ENCODE data around the gene HASPIN. TPM values are rescaled to one million over a fixed set of nuclear protein-coding genes. Genes with fewer than 3 reads are reported as not detected.

Gene HASPIN
- total RNA-seq, 1 donor from 2014 or later = 14.8 TPM

DNA sequence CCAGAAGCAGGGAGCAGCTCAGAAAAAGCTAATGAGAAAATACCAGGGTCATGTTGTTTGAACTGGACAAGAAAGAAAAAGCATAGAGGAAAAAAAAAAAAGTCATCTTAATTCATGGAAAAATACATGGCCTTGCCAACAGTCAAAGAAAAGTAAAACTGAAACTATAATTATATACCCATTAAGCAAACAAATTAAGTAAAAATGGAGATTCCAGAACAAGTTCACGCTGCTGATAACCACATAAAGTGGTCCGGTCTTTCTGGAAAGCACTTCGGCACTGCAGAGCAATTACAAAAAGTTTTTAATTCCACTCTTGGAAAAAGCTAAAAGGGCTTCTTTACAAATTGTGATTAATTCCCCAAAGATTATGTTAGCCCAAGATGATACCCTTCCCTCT lies 15.3 kb upstream of the HASPIN start:
- DNase-seq (ENCODE audit: low spot score) = no peak
- Histone ChIP-seq H4K20me1 (ENCODE audit: low read depth) (no peaks in the 10 kb centered on the region), H3K4me1 (peaks cover 3% of the 10 kb centered on the region), H3K79me2 (ENCODE audit: low read depth) (no peaks in the 10 kb centered on the region), H3F3A (ENCODE audit: low read depth) (no peaks in the 10 kb centered on the region), H3K9me3 (ENCODE audit: low read depth) (no peaks in the 10 kb centered on the region), H3K27me3 (no peaks in the 10 kb centered on the region), H3K4me2 (no peak overlapping the region), H3K36me3 (no peaks in the 10 kb centered on the region), H3K27ac (no peak overlapping the region), H3K9ac (no peak overlapping the region), H2AFZ (replicated peaks) (no peak overlapping the region), H3K4me3 (no peak overlapping the region)
- Mint-ChIP-seq H3K27me3 (ENCODE audit: insufficient read depth, low read depth) (no peaks in the 10 kb centered on the region), H3K4me1 (peaks cover 5% of the 10 kb centered on the region), H3K36me3 (peaks cover 3% of the 10 kb centered on the region), H3K9me3 (no peaks in the 10 kb centered on the region), H3K4me3 (no peak overlapping the region), H3K27ac (no peak overlapping the region)
- TF ChIP-seq EZH2 (IDR thresholded peaks at IDR 0.05) = no peak
- no peak for TF ChIP-seq EZH2phosphoT487 (IDR thresholded peaks at IDR 0.05)
- TF ChIP-seq, protein P1, sequence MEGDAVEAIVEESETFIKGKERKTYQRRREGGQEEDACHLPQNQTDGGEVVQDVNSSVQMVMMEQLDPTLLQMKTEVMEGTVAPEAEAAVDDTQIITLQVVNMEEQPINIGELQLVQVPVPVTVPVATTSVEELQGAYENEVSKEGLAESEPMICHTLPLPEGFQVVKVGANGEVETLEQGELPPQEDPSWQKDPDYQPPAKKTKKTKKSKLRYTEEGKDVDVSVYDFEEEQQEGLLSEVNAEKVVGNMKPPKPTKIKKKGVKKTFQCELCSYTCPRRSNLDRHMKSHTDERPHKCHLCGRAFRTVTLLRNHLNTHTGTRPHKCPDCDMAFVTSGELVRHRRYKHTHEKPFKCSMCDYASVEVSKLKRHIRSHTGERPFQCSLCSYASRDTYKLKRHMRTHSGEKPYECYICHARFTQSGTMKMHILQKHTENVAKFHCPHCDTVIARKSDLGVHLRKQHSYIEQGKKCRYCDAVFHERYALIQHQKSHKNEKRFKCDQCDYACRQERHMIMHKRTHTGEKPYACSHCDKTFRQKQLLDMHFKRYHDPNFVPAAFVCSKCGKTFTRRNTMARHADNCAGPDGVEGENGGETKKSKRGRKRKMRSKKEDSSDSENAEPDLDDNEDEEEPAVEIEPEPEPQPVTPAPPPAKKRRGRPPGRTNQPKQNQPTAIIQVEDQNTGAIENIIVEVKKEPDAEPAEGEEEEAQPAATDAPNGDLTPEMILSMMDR (IDR thresholded peaks at IDR 0.05) = no peak

DNA sequence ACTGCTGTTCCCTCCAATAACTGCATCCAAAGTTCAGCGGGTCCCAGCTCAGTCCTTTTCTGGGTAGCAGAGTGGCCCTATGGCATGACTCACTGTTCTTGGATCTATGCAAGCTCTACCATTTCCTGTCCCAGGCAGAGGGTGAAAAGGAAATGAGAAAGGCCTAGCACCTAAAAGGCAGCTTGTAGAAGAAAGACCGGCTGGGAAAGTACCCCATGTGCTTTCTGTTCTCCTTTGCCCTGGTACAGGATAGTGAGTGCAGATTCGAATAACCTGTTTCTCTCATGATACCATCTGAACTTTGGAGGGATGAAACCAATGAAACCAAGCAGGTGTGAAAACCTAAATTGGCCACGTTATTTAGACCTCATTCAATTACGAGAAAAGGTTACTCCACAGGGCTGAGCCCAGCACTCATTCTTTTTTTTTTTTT lies 12.7 kb upstream of the HASPIN start:
- DNase-seq (ENCODE audit: low spot score) = no peak
- Histone ChIP-seq H3K79me2 (ENCODE audit: low read depth) (no peaks in the 10 kb centered on the region), H3K36me3 (no peaks in the 10 kb centered on the region), H3K4me3 (no peak overlapping the region), H3K4me2 (no peak overlapping the region), H3K9ac (no peak overlapping the region), H3K9me3 (ENCODE audit: low read depth) (no peaks in the 10 kb centered on the region), H4K20me1 (ENCODE audit: low read depth) (no peaks in the 10 kb centered on the region), H3F3A (ENCODE audit: low read depth) (no peaks in the 10 kb centered on the region), H3K4me1 (peaks cover 3% of the 10 kb centered on the region), H2AFZ (replicated peaks) (no peak overlapping the region), H3K27ac (no peak overlapping the region), H3K27me3 (no peaks in the 10 kb centered on the region)
- TF ChIP-seq, protein P1 (IDR thresholded peaks at IDR 0.05) = no peak
- TF ChIP-seq EZH2phosphoT487 (IDR thresholded peaks at IDR 0.05) (no peak), EZH2 (IDR thresholded peaks at IDR 0.05) (no peak)
- Mint-ChIP-seq H3K4me3 (no peak overlapping the region), H3K27ac (no peak overlapping the region), H3K36me3 (peaks cover 7% of the 10 kb centered on the region), H3K4me1 (peaks cover 5% of the 10 kb centered on the region), H3K9me3 (no peaks in the 10 kb centered on the region), H3K27me3 (ENCODE audit: insufficient read depth, low read depth) (no peaks in the 10 kb centered on the region)

DNA sequence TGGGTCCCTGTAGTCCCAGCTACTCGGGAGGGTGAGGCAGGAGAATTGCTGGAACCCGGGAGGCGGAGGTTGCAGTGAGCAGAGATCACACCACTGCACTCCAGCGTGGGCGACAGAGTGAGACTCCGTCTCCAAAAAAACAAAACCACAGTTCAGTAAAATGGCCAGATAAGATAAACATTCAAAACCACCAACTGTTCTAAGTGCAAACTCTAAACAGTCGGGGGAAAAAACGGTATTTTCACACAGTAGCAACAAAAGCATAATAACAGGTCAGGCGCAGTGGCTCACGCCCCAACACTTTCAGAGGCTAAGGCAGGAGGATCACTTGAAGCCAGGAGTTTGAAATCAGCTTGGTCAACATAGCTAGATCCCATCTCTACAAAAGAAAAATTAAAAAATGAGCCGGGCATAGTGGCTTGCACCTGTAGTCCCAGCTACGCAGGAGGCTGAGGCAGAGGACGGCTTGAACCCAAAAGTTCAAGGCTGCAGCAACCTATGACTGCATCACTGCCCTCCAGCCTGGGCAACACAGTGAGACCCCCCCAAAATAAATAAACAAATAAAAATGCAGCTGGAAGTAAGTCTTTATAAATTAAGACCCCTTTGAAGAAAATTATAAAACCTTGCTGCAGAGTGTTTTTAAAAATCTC lies 10.8 kb upstream of the HASPIN start:
- H4K20me1 ChIP-seq (ENCODE audit: low read depth) = no peaks in the 10 kb centered on the region
- TF ChIP-seq EZH2 (IDR thresholded peaks at IDR 0.05) = no peak
- TF ChIP-seq, protein P1 (IDR thresholded peaks at IDR 0.05) = no peak
- no peak for TF ChIP-seq EZH2phosphoT487 (IDR thresholded peaks at IDR 0.05)
- Mint-ChIP-seq H3K27ac (no peak overlapping the region), H3K36me3 (peaks cover 12% of the 10 kb centered on the region), H3K4me1 (peaks cover 5% of the 10 kb centered on the region), H3K4me3 (no peak overlapping the region), H3K9me3 (no peaks in the 10 kb centered on the region), H3K27me3 (ENCODE audit: insufficient read depth, low read depth) (no peaks in the 10 kb centered on the region)
- H3K4me1 ChIP-seq = peaks cover 3% of the 10 kb centered on the region
- no peak for DNase-seq (ENCODE audit: low spot score)
- H3K9ac ChIP-seq = no peak overlapping the region
- no peak overlapping the region for H3K4me3 ChIP-seq
- no peak overlapping the region for H3K4me2 ChIP-seq
- H3F3A ChIP-seq (ENCODE audit: low read depth) = no peaks in the 10 kb centered on the region
- no peak overlapping the region for H3K27ac ChIP-seq
- no peak overlapping the region for H2AFZ ChIP-seq (replicated peaks)
- no peaks in the 10 kb centered on the region for H3K79me2 ChIP-seq (ENCODE audit: low read depth)
- H3K9me3 ChIP-seq (ENCODE audit: low read depth) = no peaks in the 10 kb centered on the region
- H3K36me3 ChIP-seq = no peaks in the 10 kb centered on the region
- H3K27me3 ChIP-seq = no peaks in the 10 kb centered on the region

All from neural progenitor cell (in vitro differentiated cells).